NAMALWA (cell line): ENCODE measurements around the gene SNX13.
"Not testable (repeated sequence)": the region's sequence is repeated elsewhere in the genome, so short reads cannot be mapped to it uniquely, and the experiment has no call there.

Source experiments
- DNase-seq: peaks from one replicate; pipeline ENCODE4 v3.0.0-alpha.2; 2015; ENCODE audit warnings: low spot score

Gene SNX13

DNA sequence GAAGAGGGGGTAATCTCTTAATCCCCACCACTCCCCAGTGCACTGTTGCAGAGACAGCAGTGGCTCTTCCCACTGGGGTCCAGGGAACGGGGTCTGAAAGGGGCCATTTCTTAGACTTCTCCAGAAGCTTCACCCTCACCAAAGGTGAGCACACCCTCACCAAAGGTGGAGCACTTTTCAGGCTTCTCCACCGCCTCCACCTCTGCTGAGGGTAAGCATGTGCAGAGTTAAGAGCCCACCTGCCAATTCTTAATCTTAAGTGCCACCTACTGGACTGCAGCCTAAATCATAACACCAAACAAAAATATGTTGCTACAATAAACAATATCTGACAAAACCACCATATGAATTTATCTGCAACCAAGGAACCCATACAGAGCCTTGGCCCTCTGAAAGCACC lies 27.0 kb downstream of the SNX13 start:
- peak; percentile 16 for DNase-seq

DNA sequence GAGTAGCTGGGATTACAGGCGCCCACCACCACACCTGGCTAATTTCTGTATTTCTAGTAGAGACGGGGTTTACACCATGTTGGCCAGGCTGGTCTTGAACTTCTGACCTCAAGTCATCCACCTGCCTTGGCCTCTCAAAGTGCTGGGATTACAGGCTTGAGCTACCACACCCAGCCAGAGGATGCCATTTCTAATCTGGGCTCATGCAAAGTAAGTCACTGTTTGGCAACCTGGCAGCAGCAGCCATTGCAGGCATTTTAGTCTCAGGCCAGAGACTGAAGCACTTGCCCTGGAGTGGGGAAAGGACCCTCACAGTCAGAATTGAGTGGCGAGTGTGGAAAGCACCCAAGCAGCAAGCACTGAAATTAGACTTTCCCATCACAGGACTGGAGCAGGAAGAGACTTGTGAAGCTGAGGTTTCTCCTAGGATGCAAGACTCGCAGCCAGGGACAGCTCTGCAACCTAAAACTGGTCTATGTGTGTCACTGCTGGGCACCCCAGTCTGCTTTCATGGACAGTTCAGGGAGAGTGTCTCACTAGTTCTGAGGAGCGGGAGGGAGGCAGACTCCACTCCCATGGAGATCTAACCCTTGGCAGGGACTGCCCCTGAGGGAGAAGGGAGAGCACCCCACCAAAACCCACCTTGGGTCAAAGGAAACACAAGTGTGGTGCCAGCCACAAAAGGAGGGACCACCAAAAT lies 27.6 kb downstream of the SNX13 start:
- DNase-seq: no peak

DNA sequence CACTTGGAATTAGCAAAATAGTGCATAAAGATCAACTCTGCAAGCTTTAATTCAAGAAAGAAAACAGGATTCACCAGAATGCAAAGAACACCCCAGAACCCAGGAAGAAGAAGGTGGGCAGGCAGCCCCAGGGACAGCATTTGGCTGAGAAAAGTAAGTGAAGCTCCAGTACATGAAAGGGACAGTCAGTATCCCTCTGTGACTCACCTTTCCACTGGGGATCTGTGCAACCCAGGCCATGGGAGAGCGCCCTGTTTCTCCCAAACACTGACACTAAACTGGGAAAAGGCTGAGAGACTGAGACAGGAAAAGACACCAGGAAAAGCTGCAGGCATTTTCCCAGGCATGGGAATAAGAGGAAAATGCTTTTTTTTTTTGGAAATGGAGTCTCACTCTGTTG lies 28.2 kb downstream of the SNX13 start:
- no peak for DNase-seq

DNA sequence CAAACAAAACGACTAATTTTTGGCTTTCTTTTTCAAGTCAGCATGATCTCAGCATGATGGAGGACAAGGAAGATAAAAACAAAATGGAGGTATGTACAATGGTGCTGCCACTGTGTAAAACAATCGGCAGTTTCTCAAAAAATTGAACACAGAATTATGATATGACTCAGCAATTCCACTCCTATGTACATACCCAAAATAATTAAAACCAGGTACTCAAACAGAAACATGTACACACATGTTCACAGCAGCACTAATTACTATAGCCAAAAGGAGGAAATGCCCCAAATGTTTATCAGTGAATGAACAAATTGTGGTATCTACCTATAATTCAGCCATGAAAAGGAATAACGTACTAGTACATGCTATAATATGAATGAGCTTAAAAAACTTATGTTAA lies 29.9 kb downstream of the SNX13 start:
- no peak for DNase-seq

DNA sequence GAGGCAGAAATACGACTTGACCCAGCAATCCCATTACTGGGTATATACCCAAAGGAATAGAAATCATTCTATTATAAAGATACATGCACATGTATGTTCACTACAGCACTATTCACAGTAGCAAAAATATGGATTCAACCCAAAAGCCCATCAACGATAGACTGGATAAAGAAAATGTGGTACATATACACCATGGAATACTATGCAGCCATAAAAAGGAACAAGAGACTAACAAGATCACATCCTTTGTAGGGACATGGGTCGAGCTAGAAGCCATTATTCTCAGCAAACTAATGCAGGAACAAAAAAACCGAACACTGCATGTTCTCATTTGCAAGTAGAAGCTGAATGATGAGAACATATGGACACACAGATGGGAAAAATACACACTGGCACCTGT lies 31.0 kb downstream of the SNX13 start:
- not testable (repeated sequence) for DNase-seq

- DNase-seq: no peak
Observed at GRCh38 chr7:17907014-17907413, 33.3 kb downstream of the SNX13 start.

DNA sequence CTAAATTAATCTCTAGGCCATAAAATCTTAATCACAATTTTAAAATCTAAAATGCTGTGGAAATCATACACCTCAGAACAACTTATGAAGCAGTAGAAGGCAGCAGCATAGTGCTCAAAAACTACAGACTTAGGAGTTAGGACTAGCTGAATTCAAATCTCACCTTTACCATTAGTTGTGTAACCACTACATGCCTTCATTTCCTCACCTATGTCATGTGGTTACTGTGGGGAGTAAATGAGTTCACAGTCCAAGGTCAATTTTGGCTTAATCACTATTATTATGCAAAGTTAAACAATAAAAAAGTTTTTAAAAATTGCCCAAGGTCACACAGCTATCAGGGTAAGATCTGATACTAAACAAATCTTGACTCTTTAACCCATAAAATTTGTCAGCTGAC lies 37.0 kb downstream of the SNX13 start:
- no peak for DNase-seq

DNA sequence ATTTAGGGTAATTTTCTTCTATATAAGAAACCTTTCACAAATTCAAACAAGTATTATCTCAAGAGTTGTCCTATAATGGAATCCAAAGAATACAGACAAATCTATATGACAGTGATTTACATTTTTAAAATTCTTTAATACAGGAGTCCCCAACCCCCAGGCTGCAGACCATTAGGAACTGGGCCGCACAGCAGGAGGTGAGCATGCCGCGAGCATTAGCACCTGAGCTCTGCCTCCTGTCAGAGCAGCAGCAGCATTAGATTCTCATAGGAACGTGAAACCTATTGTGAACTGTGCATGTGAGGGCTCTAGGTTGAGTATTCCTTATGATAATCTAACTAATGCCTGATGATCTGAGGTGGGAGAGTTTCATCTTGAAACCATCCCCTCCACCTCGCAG lies 37.7 kb downstream of the SNX13 start:
- no peak for DNase-seq

- no peak for DNase-seq
Observed at GRCh38 chr7:17900464-17900863, 39.8 kb downstream of the SNX13 start.

GRCh38 chr7:17898111-17898510 lies 42.2 kb downstream of the SNX13 start:
- DNase-seq: no peak

- DNase-seq: no peak
Observed at GRCh38 chr7:17887286-17887685, 53.0 kb downstream of the SNX13 start.

GRCh38 chr7:17882685-17883084 lies 57.6 kb downstream of the SNX13 start:
- no peak for DNase-seq

DNA sequence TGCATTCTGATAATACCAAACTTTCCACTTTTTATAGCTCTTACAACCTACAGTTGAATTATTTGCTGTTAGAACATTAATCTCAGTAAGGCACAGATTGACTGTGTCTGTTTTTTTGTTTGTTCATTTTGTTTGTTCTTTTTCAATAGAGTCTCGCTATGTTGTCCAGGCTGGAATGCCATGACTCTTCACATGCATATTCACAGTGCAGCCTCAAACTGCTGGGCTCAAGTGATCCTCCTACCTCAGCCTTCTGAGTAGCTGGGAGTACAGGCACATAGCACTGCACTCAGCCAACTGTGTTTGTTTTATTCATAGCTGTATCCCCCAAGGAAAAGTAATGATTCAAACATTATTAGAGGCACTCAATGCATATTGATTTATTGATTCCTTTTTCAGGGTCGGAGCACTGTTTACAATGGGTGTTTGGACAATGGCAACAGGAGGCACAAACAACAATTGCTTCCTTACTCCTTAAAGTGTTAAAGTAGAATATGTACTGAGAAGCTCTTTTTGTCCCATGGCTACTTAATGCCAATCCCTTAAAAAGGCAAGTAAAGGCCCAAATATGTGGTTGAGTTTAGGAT lies 61.1 kb downstream of the SNX13 start:
- DNase-seq: no peak

DNA sequence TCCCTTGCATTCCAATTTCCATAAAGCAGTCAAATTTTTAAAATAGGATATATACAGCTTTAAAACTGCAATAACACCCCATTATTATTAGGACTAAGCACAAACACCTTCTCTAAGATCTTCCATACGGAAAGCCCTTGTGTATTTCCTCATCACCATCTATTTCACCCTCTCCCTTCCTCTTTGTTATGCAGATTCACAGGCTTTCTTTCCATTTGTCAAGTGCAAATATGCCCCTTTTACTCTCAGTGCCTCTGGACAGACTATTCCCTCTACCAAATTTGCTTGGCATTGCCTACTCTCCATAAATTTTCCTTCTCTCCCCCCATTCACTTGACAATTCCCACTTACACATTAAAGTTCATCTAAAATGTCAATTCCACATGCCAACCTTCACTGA lies 61.7 kb downstream of the SNX13 start:
- DNase-seq: no peak

DNA sequence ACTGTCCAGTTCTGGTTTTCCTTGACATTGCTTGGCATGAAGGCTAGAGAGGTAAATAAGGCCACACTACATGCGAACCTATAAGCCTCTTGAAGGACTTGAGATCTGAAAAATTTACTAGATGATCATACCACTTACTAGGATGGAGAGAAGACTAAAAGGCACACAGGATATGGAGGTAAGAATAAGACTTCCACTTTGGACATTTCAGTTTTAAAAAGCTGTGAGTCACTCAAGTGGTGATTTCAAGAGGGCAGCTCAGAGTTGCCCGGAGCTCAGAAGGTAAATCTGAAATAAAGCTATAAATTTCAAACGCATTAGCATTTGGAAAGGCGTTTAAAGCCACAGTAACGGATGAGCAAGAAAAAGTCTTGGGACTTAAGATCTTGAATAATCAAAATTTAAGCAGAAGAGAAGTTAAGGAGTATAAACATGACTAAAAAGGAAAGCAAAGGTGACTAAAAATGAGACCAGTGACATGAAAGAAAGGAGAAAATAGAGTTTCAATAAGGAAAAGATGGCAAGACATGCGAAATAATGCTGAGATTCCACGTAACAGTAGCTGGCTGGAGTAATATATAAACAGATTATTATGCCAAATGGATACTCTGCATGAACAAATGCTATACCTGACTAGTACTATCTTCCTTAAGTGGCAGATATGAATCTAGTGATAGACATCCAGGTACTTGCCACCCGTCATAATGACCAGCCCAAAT lies 68.3 kb downstream of the SNX13 start:
- DNase-seq: no peak

- DNase-seq: no peak
Observed at GRCh38 chr7:17870406-17870805, 69.9 kb downstream of the SNX13 start.

DNA sequence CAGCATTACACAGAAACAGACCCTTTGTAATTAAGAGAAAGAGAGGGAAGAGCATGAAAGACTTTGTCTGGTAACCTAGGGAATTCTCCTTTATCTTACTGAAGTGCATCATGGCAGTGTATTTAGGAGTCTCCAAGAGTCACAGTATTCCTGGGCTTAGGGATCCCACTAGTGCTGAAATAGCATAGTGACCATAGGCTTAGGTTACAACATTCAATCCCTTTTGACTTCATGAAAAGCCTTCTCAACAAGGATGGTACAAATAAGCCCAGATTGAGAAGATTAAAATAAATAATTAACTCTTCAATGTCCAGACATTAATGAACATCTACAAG lies 76.5 kb downstream of the SNX13 start:
- DNase-seq: no peak

DNA sequence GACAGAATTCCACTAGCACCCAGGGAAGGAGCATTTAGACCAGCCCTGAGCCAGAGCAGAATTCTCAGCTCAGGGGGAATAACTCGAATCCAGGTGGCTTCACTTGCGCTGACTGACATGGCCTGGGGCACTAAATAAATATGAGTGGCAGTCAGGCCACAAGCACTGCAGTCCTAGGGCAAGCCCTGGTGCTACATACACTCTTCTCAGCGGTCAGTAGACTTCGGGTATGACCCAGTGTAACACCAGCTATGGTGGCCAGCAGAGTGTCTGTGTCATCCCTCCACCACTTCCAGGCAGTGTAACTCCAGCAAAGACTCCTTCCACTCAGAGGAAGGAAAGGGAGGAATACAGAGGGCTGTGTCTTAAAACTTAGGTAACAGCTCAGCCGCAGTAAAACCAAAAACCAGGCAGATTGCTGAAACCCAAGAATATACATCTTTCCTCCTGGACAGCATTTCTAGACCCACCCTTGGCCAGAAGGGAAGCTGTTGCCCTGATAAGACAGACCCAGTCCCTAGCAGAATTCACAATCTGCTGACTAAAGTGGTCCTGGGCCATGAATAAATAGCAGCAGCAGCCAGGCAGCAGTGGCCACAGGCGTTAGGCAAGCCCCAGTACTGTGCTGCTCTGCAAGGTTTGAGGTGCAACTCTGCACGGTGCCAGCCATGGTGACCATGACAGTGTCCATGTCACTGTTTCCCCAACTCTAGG lies 77.0 kb downstream of the SNX13 start:
- DNase-seq: no peak

DNA sequence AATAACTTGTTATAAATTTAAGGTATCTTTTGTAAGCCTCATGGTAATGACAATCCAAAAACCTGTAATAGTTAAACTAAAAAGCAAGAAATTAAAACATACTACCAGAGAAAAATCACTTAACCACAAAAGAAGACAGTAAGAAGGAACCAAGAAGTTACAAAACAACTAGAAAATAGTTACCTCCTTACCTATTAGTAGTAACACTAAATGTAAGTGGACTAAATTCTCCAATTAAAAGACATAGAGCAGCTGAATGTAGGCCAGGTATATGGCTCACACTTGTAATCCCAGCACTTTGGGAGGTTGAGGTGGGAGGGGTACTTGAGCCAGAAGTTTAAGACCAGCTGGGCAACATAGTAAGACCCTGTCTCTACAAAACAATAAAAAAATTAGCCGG lies 84.0 kb downstream of the SNX13 start:
- DNase-seq: no peak

- DNase-seq: no peak
Observed at GRCh38 chr7:17855202-17855601, 85.1 kb downstream of the SNX13 start.

DNA sequence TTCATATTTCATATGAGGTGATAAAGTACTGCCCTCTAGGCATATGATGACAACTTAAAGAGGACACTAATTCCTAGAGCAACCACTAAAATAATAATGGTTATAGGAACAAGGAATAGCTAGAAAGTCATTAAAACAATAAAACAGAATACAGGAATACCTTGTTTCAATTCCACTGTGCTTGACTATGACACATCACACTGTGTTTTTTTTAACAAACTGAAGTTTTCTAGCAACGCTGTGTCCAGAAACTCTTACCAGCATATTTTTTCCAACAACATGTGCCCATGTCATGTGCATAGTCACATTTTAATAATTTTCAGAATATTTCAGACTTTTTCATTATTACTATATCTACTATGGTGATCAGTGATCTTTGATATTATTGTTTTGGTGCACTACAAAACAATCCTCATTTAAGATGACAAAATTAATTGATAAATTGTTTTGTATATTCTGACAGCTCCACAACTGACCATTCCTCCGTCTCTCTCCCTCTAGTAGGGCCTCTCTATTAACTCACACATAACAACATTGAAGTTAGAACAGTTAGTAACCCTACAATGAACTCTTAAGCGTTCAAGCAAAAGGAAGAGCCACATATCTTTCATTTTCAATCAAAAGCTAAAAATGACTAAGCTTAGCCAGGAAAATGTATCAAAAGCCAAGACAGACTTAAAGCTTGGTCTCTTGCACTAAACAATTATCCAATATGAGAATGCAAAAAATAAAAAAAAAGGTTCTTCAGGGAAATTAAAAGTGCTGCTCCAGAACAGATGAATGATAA lies 85.8 kb downstream of the SNX13 start:
- no peak for DNase-seq

GRCh38 chr7:17852361-17852760 lies 87.9 kb downstream of the SNX13 start:
- no peak for DNase-seq
